GM12891 (cell line): Measurements from ENCODE around the gene IKZF4. TPM values are rescaled to one million over a fixed set of nuclear protein-coding genes. Genes with fewer than 3 reads are reported as not detected.
"Not testable (repeated sequence)": the region's sequence is repeated elsewhere in the genome, so short reads cannot be mapped to it uniquely, and the experiment has no call there.

ENCODE experiments used
- DNase-seq: peaks from one replicate; pipeline ENCODE4 v3.0.0; 2011; ENCODE audit warnings: low spot score; ENCODE audit not compliant: insufficient read length
- FAIRE-seq: peaks from 2 replicates; lab custom pipeline; 2011; peaks lifted over from hg19 to GRCh38; lab: Jason Lieb, UNC
- PAX5 ChIP-seq: IDR thresholded peaks from 2 replicates; pipeline ENCODE4 v1.6.1; 2011; ENCODE audit warnings: low read length, moderate library complexity, mild to moderate bottlenecking; ENCODE audit not compliant: insufficient read depth, severe bottlenecking
- POLR2A ChIP-seq: IDR thresholded peaks from 2 replicates; pipeline ENCODE4 v1.6.1; 2011; ENCODE audit warnings: low read depth, low read length, control low read depth
- POLR2AphosphoS5 ChIP-seq: IDR thresholded peaks from 2 replicates; pipeline ENCODE4 v1.6.1; 2011; ENCODE audit warnings: low read depth, low read length, control low read depth
- POU2F2 ChIP-seq: IDR thresholded peaks from 2 replicates; pipeline ENCODE4 v1.6.1; 2011; ENCODE audit warnings: low read depth, mild to moderate bottlenecking, control low read depth, low read length, moderate library complexity
- SPI1 ChIP-seq: IDR thresholded peaks from 2 replicates; pipeline ENCODE4 v1.6.1; 2011; ENCODE audit warnings: low read depth, low read length, control low read depth
- TAF1 ChIP-seq: IDR thresholded peaks from 2 replicates; pipeline ENCODE4 v1.6.1; 2011; ENCODE audit warnings: low read depth, low read length, control low read depth
- polyA plus RNA-seq: library from polyadenylated mRNA; unstranded; fragments of >200 nt; gene quantifications from one replicate; pipeline ENCODE4 v1.2.1, GENCODE V29; 2012; ENCODE audit warnings: low read depth, missing spikeins, inconsistent platforms; ENCODE audit not compliant: missing spikeins

The IKZF4 gene
- 2.1 TPM for polyA plus RNA-seq

- TF ChIP-seq POLR2A = no peak
- peak; percentile 60; the same call in 1 of the 2 replicates for TF ChIP-seq SPI1
- no peak for TF ChIP-seq POU2F2
- no peak for DNase-seq
These were observed at the start of gene IKZF4 for GRCh38 chr12:56020423-56021184. TSS of gene IKZF4 (plus strand) at chr12:56021043. CDS start at chr12:56021494, 451 bp downstream.

GRCh38 chr12:55972042-55972441, 48.8 kb upstream of the IKZF4 start:
- FAIRE-seq (no peak), DNase-seq (no peak)
- TF ChIP-seq POLR2A = no peak
- TF ChIP-seq TAF1 = no peak
- TF ChIP-seq SPI1 = no peak
- no peak for TF ChIP-seq POU2F2
- no peak for TF ChIP-seq POLR2AphosphoS5
- no peak for TF ChIP-seq PAX5

More at GRCh38 chr12:56020423-56021184, at the start of gene IKZF4:
- no peak for FAIRE-seq

GRCh38 chr12:55972456-55972855, 48.4 kb upstream of the IKZF4 start:
- TF ChIP-seq SPI1 = no peak
- TF ChIP-seq TAF1 = no peak
- no peak for TF ChIP-seq POLR2AphosphoS5
- no peak for TF ChIP-seq PAX5
- no peak for TF ChIP-seq POLR2A
- TF ChIP-seq POU2F2 = no peak
- no peak for DNase-seq
- FAIRE-seq = no peak

GRCh38 chr12:55972911-55973598, 47.8 kb upstream of the IKZF4 start:
- TF ChIP-seq PAX5 (no peak), POLR2AphosphoS5 (no peak), SPI1 (peak; percentile 36; the same call in 1 of the 2 replicates), POLR2A (no peak)
- DNase-seq (no peak), FAIRE-seq (peak; percentile 93)

- TF ChIP-seq POU2F2 = peak; percentile 43
- peak; percentile 90 for TF ChIP-seq POLR2AphosphoS5
- TF ChIP-seq PAX5 = no peak
- peak; percentile 84 for TF ChIP-seq TAF1
- peak; percentile 88 for TF ChIP-seq POLR2A
- TF ChIP-seq SPI1 = no peak
- FAIRE-seq = peak; percentile 99
- DNase-seq = peak; percentile 92
These were observed 47.1 kb upstream of the IKZF4 start, which contains the start of gene RAB5B for GRCh38 chr12:55973599-55974307. TSS of gene RAB5B (plus strand) at chr12:55974078. CDS start at chr12:55986961, 12,883 bp downstream.

GRCh38 chr12:55974308-55974730, 46.5 kb upstream of the IKZF4 start:
- DNase-seq = peak; percentile 43
- peak; percentile 45 for FAIRE-seq
- TF ChIP-seq POU2F2 (no peak), POLR2AphosphoS5 (peak; percentile 5; the same call in 1 of the 2 replicates)

GRCh38 chr12:55978393-55978792, 42.5 kb upstream of the IKZF4 start:
- TF ChIP-seq SPI1 (no peak), TAF1 (no peak)
- FAIRE-seq (no peak), DNase-seq (no peak)

GRCh38 chr12:55979069-55979468, 41.8 kb upstream of the IKZF4 start:
- DNase-seq = no peak
- no peak for TF ChIP-seq POLR2A
- no peak for TF ChIP-seq POU2F2
- TF ChIP-seq PAX5 = no peak
- no peak for TF ChIP-seq TAF1
- no peak for TF ChIP-seq SPI1
- TF ChIP-seq POLR2AphosphoS5 = no peak
- FAIRE-seq = no peak

GRCh38 chr12:55981882-55982281, 39.0 kb upstream of the IKZF4 start:
- not testable (repeated sequence) for DNase-seq, FAIRE-seq
